HepG2 (cell line): ENCODE data around the gene CREG1. TPM values are rescaled to one million over a fixed set of nuclear protein-coding genes. Genes with fewer than 3 reads are reported as not detected.

Source experiments
- ATAC-seq: fragments of 200-7000 bp; cut with Tn5 transposase; 3 replicates; pipeline ENCODE4 v1.9.1; 2020; ENCODE audit warnings: mild to moderate bottlenecking, moderate library complexity
- BruUV-seq: library from RNA; stranded (reverse); fragments of 400-500 nt; replicated peaks from 2 replicates; lab custom pipeline; 2021; lab: Mats Ljungman, UMichigan
- CTCF ChIA-PET: fragments of 300-600 bp; formaldehyde crosslinking; extraction: SDS; loops from one replicate; lab custom pipeline; 2021; ENCODE audit warnings: low total read pairs, inconsistent platforms, low intra/inter-chr PET ratio; lab: Yijun Ruan, JAX
- POLR2A ChIA-PET: fragments of 350-600 bp; sonication (Branson Sonifier 250); formaldehyde crosslinking; loops from one replicate; lab custom pipeline; 2020; ENCODE audit warnings: antibody characterized with exemption, inconsistent platforms; lab: Yijun Ruan, JAX
- DNase-seq: peaks from one replicate; pipeline ENCODE4 v3.0.0-alpha.2; 2015; ENCODE audit warnings: low spot score
- FAIRE-seq: peaks from 3 replicates; lab custom pipeline; 2011; peaks lifted over from hg19 to GRCh38; lab: Jason Lieb, UNC
- H2AFZ ChIP-seq: one replicate; pipeline ENCODE4 v1.6.1; 2011; ENCODE audit warnings: low read length, inconsistent platforms
- H3K27ac ChIP-seq: fragments of 300-600 bp; 3 replicates; pipeline ENCODE4 v1.8.0; 2011; ENCODE audit warnings: mixed run types, mild to moderate bottlenecking, mixed read lengths, low read length, inconsistent platforms; ENCODE audit not compliant: insufficient read depth; ENCODE audit errors: extremely low read length
- H3K27me3 ChIP-seq, 2 experiments: fragments of 200-600 bp in 1 of 2; 2 replicates in 1 of 2; 3 replicates in 1 of 2; pipeline versions ENCODE4 v1.6.0 to v1.8.0; 2011; ENCODE audit warnings: low read length in 2 of 2, mild to moderate bottlenecking in 2 of 2, moderate library complexity in 2 of 2, inconsistent platforms in 1 of 2; ENCODE audit not compliant: insufficient read depth in 2 of 2, control insufficient read depth in 1 of 2
- H3K36me3 ChIP-seq, 2 experiments: fragments of 200-600 bp in 1 of 2; replicated peaks in 1 of 2; 2 replicates in 1 of 2; 3 replicates in 1 of 2; pipeline versions ENCODE4 v1.5.1 to v1.8.0; 2011; ENCODE audit warnings: low read length in 2 of 2, inconsistent platforms in 1 of 2; ENCODE audit not compliant: insufficient read depth in 2 of 2, control insufficient read depth in 1 of 2
- H3K4me1 ChIP-seq: 2 replicates; pipeline ENCODE4 v1.5.1; 2012; ENCODE audit warnings: low read length, inconsistent platforms; ENCODE audit not compliant: insufficient read depth
- H3K4me2 ChIP-seq: 2 replicates; pipeline ENCODE4 v1.6.0; 2011; ENCODE audit warnings: low read depth, low read length, inconsistent platforms
- H3K4me3 ChIP-seq, 3 experiments: fragments of 200-600 bp in 1 of 3; sonication (generic), shearing (Covaris generic) in 1 of 3; replicated peaks in 1 of 3; 2 replicates each; pipeline ENCODE4 v1.5.1; 2011 to 2016; ENCODE audit warnings: low read length in 3 of 3, inconsistent platforms in 2 of 3, low read depth in 2 of 3, mild to moderate bottlenecking in 2 of 3, control low read depth in 1 of 3, mixed read lengths in 1 of 3; ENCODE audit not compliant: insufficient read depth in 1 of 3
- H3K79me2 ChIP-seq: one replicate; pipeline ENCODE4 v1.6.1; 2011; ENCODE audit warnings: low read length, inconsistent platforms; ENCODE audit not compliant: insufficient read depth
- H3K9ac ChIP-seq: 2 replicates; pipeline ENCODE4 v1.6.0; 2011; ENCODE audit warnings: mild to moderate bottlenecking, low read depth, low read length, inconsistent platforms; ENCODE audit not compliant: insufficient read depth
- H3K9me3 ChIP-seq: 2 replicates; pipeline ENCODE4 v1.5.1; 2012; ENCODE audit warnings: mild to moderate bottlenecking, low read length
- H4K20me1 ChIP-seq: 2 replicates; pipeline ENCODE4 v1.6.0; 2011; ENCODE audit warnings: inconsistent platforms, mild to moderate bottlenecking, low read length, moderate library complexity; ENCODE audit not compliant: insufficient read depth
- BCL6 ChIP-seq: IDR thresholded peaks from 2 replicates; pipeline ENCODE4 v1.6.1; 2016; ENCODE audit warnings: missing genetic modification reagents, missing compliant biosample characterization
- KDM6A ChIP-seq: IDR thresholded peaks from 2 replicates; pipeline ENCODE4 v1.6.1; 2016; ENCODE audit warnings: low read depth
- TFDP1 ChIP-seq: IDR thresholded peaks from 2 replicates; pipeline ENCODE4 v1.6.1; 2016; ENCODE audit warnings: missing compliant biosample characterization, missing genetic modification reagents, borderline replicate concordance
- TMF1 ChIP-seq: sonication (generic); formaldehyde crosslinking; IDR thresholded peaks from 2 replicates; pipeline ENCODE4 v1.8.1; 2022; ENCODE audit warnings: low read depth, missing genetic modification reagents
- ZGPAT ChIP-seq: IDR thresholded peaks from 2 replicates; pipeline ENCODE4 v1.6.1; 2016; ENCODE audit warnings: mild to moderate bottlenecking
- ZNF251 ChIP-seq: sonication (generic); formaldehyde crosslinking; IDR thresholded peaks from 2 replicates; pipeline ENCODE4 v1.9.0; 2021; ENCODE audit warnings: mild to moderate bottlenecking, missing genetic modification reagents
- ZNF414 ChIP-seq: sonication (generic); formaldehyde crosslinking; IDR thresholded peaks from 2 replicates; pipeline ENCODE4 v1.5.0; 2020; ENCODE audit warnings: missing genetic modification reagents
- ZNF569 ChIP-seq: sonication (generic); formaldehyde crosslinking; IDR thresholded peaks from 2 replicates; pipeline ENCODE4 v1.5.0; 2020; ENCODE audit warnings: mild to moderate bottlenecking, missing genetic modification reagents, moderate library complexity, borderline replicate concordance
- ZNF713 ChIP-seq: sonication (generic); formaldehyde crosslinking; IDR thresholded peaks from 2 replicates; pipeline ENCODE4 v1.4.0; 2020; ENCODE audit warnings: mild to moderate bottlenecking, missing genetic modification reagents
- ZSCAN12 ChIP-seq: sonication (generic); formaldehyde crosslinking; IDR thresholded peaks from 2 replicates; pipeline ENCODE4 v1.9.0; 2021; ENCODE audit warnings: mild to moderate bottlenecking, missing genetic modification reagents
- WGBS: methylation state at CpG from one replicate; pipeline ENCODE4 v1.1.6; 2017; ENCODE audit warnings: low lambda C conversion rate; 5-methylcytosine and 5-hydroxymethylcytosine counted together
- in situ Hi-C: cut with HindIII; loops from 2 replicates; pipeline ENCODE4 v1.10.0; 2017; ENCODE audit warnings: low pct_unique_long_range_greater_than_20kb; ENCODE audit not compliant: extremely low pct_ligation_motif_present
- intact Hi-C: fragments of 100-400 bp; cut with micrococcal nuclease; formaldehyde crosslinking; loops from one replicate; pipeline ENCODE4 v1.10.0; 2022; ENCODE audit not compliant: unreplicated experiment
- polyA plus RNA-seq, 8 experiments: library from polyadenylated mRNA; depleted of rRNA in 3 of 8; stranded (reverse) in 7 of 8; unstranded in 1 of 8; fragments of >200 nt; fragmentation: Illumina TruSeq in 4 of 8; extraction: Trizol in 4 of 8; gene quantifications; 2 replicates each; pipeline versions ENCODE4 v1.2.1 to v1.2.3, GENCODE V29; 2011 to 2016; ENCODE audit warnings: low read depth in 4 of 8, missing spikeins in 1 of 8, mixed read lengths in 1 of 8; ENCODE audit not compliant: insufficient read depth in 1 of 8
- total RNA-seq, 5 experiments: library from RNA; depleted of rRNA; stranded (reverse); fragments of >200 nt; fragmentation: Illumina TruSeq; extraction: Trizol; gene quantifications; 2 replicates each; pipeline ENCODE4 v1.2.3, GENCODE V29; 2016; ENCODE audit warnings: low read depth in 1 of 5
- TF ChIP-seq, protein P1 (sequence below): sonication (generic); formaldehyde crosslinking; IDR thresholded peaks from one replicate; pipeline ENCODE4 v1.5.1; 2020; ENCODE audit warnings: mild to moderate bottlenecking, missing genetic modification reagents; ENCODE audit errors: not compliant biosample characterization

The CREG1 gene
- total and polyA plus RNA-seq, 2 of the 13 experiments (the other 11 are each of a cell fraction or from before 2014, with no cell fraction given) = 31.3 to 33.5 TPM

DNA sequence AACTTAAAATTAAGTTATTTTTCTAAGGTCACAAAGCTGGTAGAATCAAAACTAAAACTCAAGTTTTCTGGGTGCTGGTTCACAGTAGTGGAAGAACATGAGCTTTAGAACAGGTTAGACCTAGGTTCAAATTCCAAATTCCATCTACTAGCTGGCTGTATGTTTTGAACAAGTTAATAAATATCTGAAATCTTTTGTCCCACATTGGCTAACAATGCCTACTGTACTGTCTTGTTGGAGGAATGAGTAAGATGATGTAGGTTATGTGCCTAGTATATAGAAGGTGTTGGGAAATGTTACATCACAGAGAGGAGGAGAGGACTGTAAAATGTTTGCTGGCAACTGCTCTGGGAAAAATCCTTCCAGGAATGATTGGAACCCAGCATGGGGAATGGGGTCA is 21.2 kb downstream of the CREG1 start (continued):
- TF ChIP-seq BCL6 (CRISPR knock-in tag) = peak; percentile 94
- TF ChIP-seq, protein P1, sequence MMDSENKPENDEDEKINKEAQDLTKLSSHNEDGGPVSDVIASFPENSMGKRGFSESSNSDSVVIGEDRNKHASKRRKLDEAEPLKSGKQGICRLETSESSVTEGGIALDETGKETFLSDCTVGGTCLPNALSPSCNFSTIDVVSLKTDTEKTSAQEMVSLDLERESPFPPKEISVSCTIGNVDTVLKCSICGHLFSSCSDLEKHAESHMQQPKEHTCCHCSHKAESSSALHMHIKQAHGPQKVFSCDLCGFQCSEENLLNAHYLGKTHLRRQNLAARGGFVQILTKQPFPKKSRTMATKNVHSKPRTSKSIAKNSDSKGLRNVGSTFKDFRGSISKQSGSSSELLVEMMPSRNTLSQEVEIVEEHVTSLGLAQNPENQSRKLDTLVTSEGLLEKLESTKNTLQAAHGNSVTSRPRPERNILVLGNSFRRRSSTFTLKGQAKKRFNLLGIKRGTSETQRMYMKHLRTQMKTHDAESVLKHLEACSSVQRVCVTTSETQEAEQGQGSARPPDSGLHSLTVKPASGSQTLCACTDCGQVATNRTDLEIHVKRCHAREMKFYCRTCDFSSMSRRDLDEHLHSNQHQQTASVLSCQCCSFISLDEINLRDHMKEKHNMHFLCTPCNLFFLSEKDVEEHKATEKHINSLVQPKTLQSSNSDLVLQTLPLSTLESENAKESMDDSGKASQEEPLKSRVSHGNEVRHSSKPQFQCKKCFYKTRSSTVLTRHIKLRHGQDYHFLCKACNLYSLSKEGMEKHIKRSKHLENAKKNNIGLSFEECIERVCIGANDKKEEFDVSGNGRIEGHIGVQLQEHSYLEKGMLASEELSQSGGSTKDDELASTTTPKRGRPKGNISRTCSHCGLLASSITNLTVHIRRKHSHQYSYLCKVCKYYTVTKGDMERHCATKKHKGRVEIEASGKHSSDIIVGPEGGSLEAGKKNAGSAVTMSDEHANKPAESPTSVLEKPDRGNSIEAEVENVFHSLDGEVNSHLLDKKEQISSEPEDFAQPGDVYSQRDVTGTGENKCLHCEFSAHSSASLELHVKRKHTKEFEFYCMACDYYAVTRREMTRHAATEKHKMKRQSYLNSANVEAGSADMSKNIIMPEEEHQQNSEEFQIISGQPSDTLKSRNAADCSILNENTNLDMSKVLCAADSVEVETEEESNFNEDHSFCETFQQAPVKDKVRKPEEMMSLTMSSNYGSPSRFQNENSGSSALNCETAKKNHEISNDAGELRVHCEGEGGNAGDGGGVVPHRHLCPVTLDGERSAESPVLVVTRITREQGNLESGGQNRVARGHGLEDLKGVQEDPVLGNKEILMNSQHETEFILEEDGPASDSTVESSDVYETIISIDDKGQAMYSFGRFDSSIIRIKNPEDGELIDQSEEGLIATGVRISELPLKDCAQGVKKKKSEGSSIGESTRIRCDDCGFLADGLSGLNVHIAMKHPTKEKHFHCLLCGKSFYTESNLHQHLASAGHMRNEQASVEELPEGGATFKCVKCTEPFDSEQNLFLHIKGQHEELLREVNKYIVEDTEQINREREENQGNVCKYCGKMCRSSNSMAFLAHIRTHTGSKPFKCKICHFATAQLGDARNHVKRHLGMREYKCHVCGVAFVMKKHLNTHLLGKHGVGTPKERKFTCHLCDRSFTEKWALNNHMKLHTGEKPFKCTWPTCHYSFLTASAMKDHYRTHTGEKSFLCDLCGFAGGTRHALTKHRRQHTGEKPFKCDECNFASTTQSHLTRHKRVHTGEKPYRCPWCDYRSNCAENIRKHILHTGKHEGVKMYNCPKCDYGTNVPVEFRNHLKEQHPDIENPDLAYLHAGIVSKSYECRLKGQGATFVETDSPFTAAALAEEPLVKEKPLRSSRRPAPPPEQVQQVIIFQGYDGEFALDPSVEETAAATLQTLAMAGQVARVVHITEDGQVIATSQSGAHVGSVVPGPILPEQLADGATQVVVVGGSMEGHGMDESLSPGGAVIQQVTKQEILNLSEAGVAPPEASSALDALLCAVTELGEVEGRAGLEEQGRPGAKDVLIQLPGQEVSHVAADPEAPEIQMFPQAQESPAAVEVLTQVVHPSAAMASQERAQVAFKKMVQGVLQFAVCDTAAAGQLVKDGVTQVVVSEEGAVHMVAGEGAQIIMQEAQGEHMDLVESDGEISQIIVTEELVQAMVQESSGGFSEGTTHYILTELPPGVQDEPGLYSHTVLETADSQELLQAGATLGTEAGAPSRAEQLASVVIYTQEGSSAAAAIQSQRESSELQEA (CRISPR knock-in tag) = no peak
- TF ChIP-seq KDM6A (CRISPR knock-in tag) = peak; percentile 29; the same call in 1 of the 2 replicates

DNA sequence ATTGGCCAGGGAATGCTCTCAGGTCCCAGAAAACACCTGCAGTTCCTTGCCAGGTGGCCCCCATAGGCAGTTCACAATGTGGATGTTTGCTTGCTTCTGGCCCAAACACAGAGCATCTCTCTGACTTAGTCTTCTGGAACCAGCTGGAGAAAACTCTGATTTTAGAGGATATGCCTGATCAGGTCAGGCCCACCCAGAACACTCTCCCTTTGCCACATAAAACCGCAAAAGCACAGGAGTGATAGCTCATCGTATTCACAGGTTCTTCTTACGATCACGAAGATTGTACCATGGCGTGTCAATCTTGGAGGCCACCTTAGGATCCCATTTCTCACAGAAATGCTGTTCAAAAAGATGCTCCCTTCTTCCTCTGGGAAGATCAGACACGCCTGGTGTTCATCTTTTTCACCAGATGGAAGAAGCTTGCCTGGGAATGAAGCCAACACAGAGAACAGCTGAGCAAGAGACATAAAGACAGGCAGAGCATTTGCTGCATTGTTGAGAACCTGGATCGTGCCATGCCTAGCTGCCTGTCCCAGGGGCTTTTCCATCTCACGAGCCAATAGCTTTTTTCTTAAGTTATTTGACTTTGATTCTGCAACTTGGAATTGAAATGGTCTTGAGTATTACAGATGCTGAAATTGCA is 23.6 kb downstream of the CREG1 start:
- Histone ChIP-seq H2AFZ (no peak overlapping the region), H4K20me1 (no peaks in the 10 kb centered on the region), H3K79me2 (no peaks in the 10 kb centered on the region), H3K27me3 (peaks cover 0 to 3% of the 10 kb centered on the region in 2 experiments; a peak in 2 of 5 replicates), H3K4me3 (no peak overlapping the region), H3K4me1 (peaks cover 23% of the 10 kb centered on the region), H3K9ac (no peak overlapping the region), H3K27ac (no peak overlapping the region), H3K36me3 (no peaks in the 10 kb centered on the region), H3K4me2 (no peak overlapping the region), H3K9me3 (no peaks in the 10 kb centered on the region)
- DNase-seq (no peak), FAIRE-seq (no peak), ATAC-seq (no peak)
- ChIA-PET POLR2A (no interaction called here), CTCF (no interaction called here)
- no TSS peak for BruUV-seq
- intact Hi-C loops (loop anchor here (5.0 kb wide), 1 partner anchor 263 kb away; no protein-coding TSS in a partner anchor), in situ Hi-C loops (loop anchor here (10.0 to 25.0 kb wide), 3 partner anchors 115 to 465 kb away; no protein-coding TSS in a partner anchor)
- WGBS = 47% methylated on average over 8 of the region's 8 CpGs
- no peak for TF ChIP-seq ZSCAN12 (CRISPR knock-in tag)
- no peak for TF ChIP-seq ZNF251 (CRISPR knock-in tag)
- TF ChIP-seq TFDP1 (CRISPR knock-in tag) = no peak
- no peak for TF ChIP-seq ZNF414 (CRISPR knock-in tag)
- TF ChIP-seq ZNF569 = no peak
- no peak for TF ChIP-seq ZGPAT (CRISPR knock-in tag)
- TF ChIP-seq ZNF713 (CRISPR knock-in tag) = no peak
- no peak for TF ChIP-seq TMF1 (CRISPR knock-in tag)
